Sigmoid colon (tissue), 4 donors: ENCODE results near the gene DIP2B.

Experiments used
- CTCF ChIP-seq, 4 experiments: fragments of 450-650 bp in 3 of 4; fragments of 200-600 bp in 1 of 4; IDR thresholded peaks; one replicate each; pipeline ENCODE4 v1.5.1; 2016 to 2019; ENCODE audit warnings: antibody characterized with exemption in 4 of 4, mild to moderate bottlenecking in 3 of 4, moderate library complexity in 2 of 4
- EP300 ChIP-seq, 4 donors: sonication (generic); formaldehyde crosslinking; IDR thresholded peaks; one replicate each; pipeline ENCODE4 v1.6.1; 2017; ENCODE audit warnings: antibody characterized with exemption in 4 of 4
- POLR2A ChIP-seq, 2 donors: fragments of 450-650 bp; IDR thresholded peaks; one replicate each; pipeline ENCODE4 v1.6.1; 2016; ENCODE audit warnings: antibody characterized with exemption in 2 of 2, mild to moderate bottlenecking in 2 of 2, moderate library complexity in 2 of 2
- POLR2AphosphoS5 ChIP-seq, 4 donors: sonication (generic); formaldehyde crosslinking; IDR thresholded peaks; one replicate each; pipeline ENCODE4 v1.6.1; 2017; ENCODE audit warnings: antibody characterized with exemption in 4 of 4

GRCh38 chr12:50556273-50556672 lies 51.5 kb downstream of the DIP2B start:
- TF ChIP-seq CTCF (IDR thresholded peaks at IDR 0.05) (no peak), POLR2A (IDR thresholded peaks at IDR 0.05) (no peak), EP300 (IDR thresholded peaks at IDR 0.05) (no peak), POLR2AphosphoS5 (IDR thresholded peaks at IDR 0.05) (no peak)
